Liver (tissue), 9 donors: ENCODE data around the gene DLX2. TPM values are rescaled to one million over a fixed set of nuclear protein-coding genes. Genes with fewer than 3 reads are reported as not detected.

Experiments used
- DNase-seq: peaks from one replicate; pipeline ENCODE4 v3.0.0-alpha.2; 2017; ENCODE audit warnings: low spot score
- H3K27ac ChIP-seq, 2 donors: one replicate each; pipeline ENCODE4 v1.7.0; 2013; ENCODE audit warnings: inconsistent platforms in 2 of 2, low read length in 2 of 2, control low read depth in 1 of 2, low read depth in 1 of 2, mild to moderate bottlenecking in 1 of 2
- H3K27me3 ChIP-seq, 4 donors: one replicate each; pipeline versions ENCODE4 v1.6.1 to v1.7.0; 2013; ENCODE audit warnings: low read length in 3 of 4, inconsistent platforms in 1 of 4, mild to moderate bottlenecking in 1 of 4, moderate library complexity in 1 of 4; ENCODE audit not compliant: control insufficient read depth in 4 of 4, insufficient read depth in 4 of 4
- H3K36me3 ChIP-seq, 4 donors: one replicate each; pipeline versions ENCODE4 v1.6.1 to v1.7.0; 2013; ENCODE audit warnings: low read length in 3 of 4, mild to moderate bottlenecking in 3 of 4, low read depth in 1 of 4, moderate library complexity in 1 of 4; ENCODE audit not compliant: control insufficient read depth in 4 of 4, insufficient read depth in 3 of 4
- H3K4me1 ChIP-seq, 4 donors: one replicate each; pipeline versions ENCODE4 v1.6.1 to v1.7.0; 2013; ENCODE audit warnings: low read length in 3 of 4, mild to moderate bottlenecking in 3 of 4, moderate library complexity in 1 of 4; ENCODE audit not compliant: control insufficient read depth in 4 of 4, insufficient read depth in 4 of 4
- H3K4me3 ChIP-seq, 3 donors: one replicate each; pipeline versions ENCODE4 v1.6.1 to v1.7.0; 2013; ENCODE audit warnings: low read length in 3 of 3, control low read depth in 1 of 3, low read depth in 1 of 3, mild to moderate bottlenecking in 1 of 3
- H3K9ac ChIP-seq, 2 donors: one replicate each; pipeline ENCODE4 v1.7.0; 2013; ENCODE audit warnings: low read length in 2 of 2, mild to moderate bottlenecking in 2 of 2, moderate library complexity in 2 of 2, control low read depth in 1 of 2, low read depth in 1 of 2
- H3K9me3 ChIP-seq, 4 donors: one replicate each; pipeline versions ENCODE4 v1.6.1 to v1.7.0; 2013; ENCODE audit warnings: low read length in 3 of 4; ENCODE audit not compliant: control insufficient read depth in 4 of 4
- ATF3 ChIP-seq: IDR thresholded peaks from 2 replicates; pipeline ENCODE4 v1.6.1; 2016; ENCODE audit warnings: antibody characterized with exemption
- FOXA2 ChIP-seq: IDR thresholded peaks from 2 replicates; pipeline ENCODE4 v1.6.1; 2016; ENCODE audit warnings: antibody characterized with exemption
- GABPA ChIP-seq, 2 donors: IDR thresholded peaks in 1 of 2; conservative IDR thresholded peaks in 1 of 2; 2 replicates each; pipeline ENCODE4 v1.6.1; 2016; ENCODE audit warnings: antibody characterized with exemption in 2 of 2, mild to moderate bottlenecking in 1 of 2, moderate library complexity in 1 of 2
- HNF4A ChIP-seq, 2 donors: conservative IDR thresholded peaks; 2 replicates each; pipeline ENCODE4 v1.6.1; 2016; ENCODE audit warnings: antibody characterized with exemption in 2 of 2, mild to moderate bottlenecking in 2 of 2
- HNF4G ChIP-seq: IDR thresholded peaks from 2 replicates; pipeline ENCODE4 v1.6.1; 2016; ENCODE audit warnings: antibody characterized with exemption
- JUND ChIP-seq, 2 donors: IDR thresholded peaks; 2 replicates each; pipeline ENCODE4 v1.6.1; 2016; ENCODE audit warnings: antibody characterized with exemption in 2 of 2
- NR2F2 ChIP-seq: IDR thresholded peaks from 2 replicates; pipeline ENCODE4 v1.6.1; 2016; ENCODE audit warnings: antibody characterized with exemption
- RAD21 ChIP-seq, 2 donors: IDR thresholded peaks; 2 replicates each; pipeline ENCODE4 v1.6.1; 2016; ENCODE audit warnings: antibody characterized with exemption in 2 of 2, mild to moderate bottlenecking in 2 of 2
- RXRA ChIP-seq, 2 donors: IDR thresholded peaks; 2 replicates each; pipeline ENCODE4 v1.6.1; 2017 to 2018; ENCODE audit warnings: antibody characterized with exemption in 2 of 2, mild to moderate bottlenecking in 1 of 2
- SP1 ChIP-seq: IDR thresholded peaks from 2 replicates; pipeline ENCODE4 v1.6.1; 2018; ENCODE audit warnings: antibody characterized with exemption, mild to moderate bottlenecking
- TAF1 ChIP-seq: conservative IDR thresholded peaks from 2 replicates; pipeline ENCODE4 v1.6.1; 2016; ENCODE audit warnings: antibody characterized with exemption, mild to moderate bottlenecking
- YY1 ChIP-seq: IDR thresholded peaks from 2 replicates; pipeline ENCODE4 v1.6.1; 2016; ENCODE audit warnings: antibody characterized with exemption, mild to moderate bottlenecking
- ZBTB33 ChIP-seq: IDR thresholded peaks from 2 replicates; pipeline ENCODE4 v1.6.1; 2016; ENCODE audit warnings: antibody characterized with exemption
- WGBS: extraction: QIAGEN DNeasy Blood & Tissue Kit; methylation state at CpG from one replicate; pipeline ENCODE4 v1.1.7; 2013; 5-methylcytosine and 5-hydroxymethylcytosine counted together
- polyA plus RNA-seq, 2 donors: library from polyadenylated mRNA; stranded (reverse) in 1 of 2; unstranded in 1 of 2; fragments of 200-250 nt in 1 of 2; fragments of >200 nt in 1 of 2; fragmentation: Nextera tagmentation in 1 of 2; extraction: Ambion mirVana in 1 of 2; gene quantifications; one replicate each; pipeline versions ENCODE4 v1.2.1 to v1.2.3, GENCODE V29; 2013 to 2015
- total RNA-seq, 2 donors: library from RNA; depleted of rRNA; stranded (reverse); fragments of >200 nt; gene quantifications; one replicate each; pipeline ENCODE4 v1.2.3, GENCODE V29; 2014
- donor health status: healthy.
- donor health status: healthy.
- donor health status: healthy.
- donor health status: healthy.
- donor health status: healthy.

Gene DLX2
- total and polyA plus RNA-seq, 4 donors, result not detected

GRCh38 chr2:172050479-172051125, 52.1 kb downstream of the DLX2 start:
- no peak for DNase-seq
- Histone ChIP-seq H3K4me3 (no peak overlapping the region), H3K36me3 (no peaks in the 10 kb centered on the region), H3K9me3 (no peaks in the 10 kb centered on the region), H3K27ac (no peak overlapping the region), H3K27me3 (no peaks in the 10 kb centered on the region), H3K9ac (no peak overlapping the region), H3K4me1 (peaks cover 0 to 23% (median 15%) of the 10 kb centered on the region in 4 donors)
- 97% methylated on average over 1 of the region's 1 CpG for WGBS
- TF ChIP-seq TAF1 (no peak), RAD21 (IDR thresholded peaks at IDR 0.05) (no peak), RXRA (IDR thresholded peaks at IDR 0.05) (no peak), ZBTB33 (no peak), YY1 (no peak), SP1 (no peak), JUND (IDR thresholded peaks at IDR 0.05) (no peak), ATF3 (no peak), NR2F2 (no peak), HNF4G (no peak), FOXA2 (no peak)

GRCh38 chr2:172049567-172050120, 53.1 kb downstream of the DLX2 start:
- Histone ChIP-seq H3K27ac (no peak overlapping the region), H3K36me3 (no peaks in the 10 kb centered on the region), H3K9me3 (no peaks in the 10 kb centered on the region), H3K4me1 (peaks cover 0 to 23% (median 15%) of the 10 kb centered on the region in 4 donors), H3K4me3 (no peak overlapping the region), H3K9ac (no peak overlapping the region), H3K27me3 (no peaks in the 10 kb centered on the region)
- DNase-seq, result no peak
- TF ChIP-seq HNF4A (conservative IDR thresholded peaks at IDR 0.05) (no peak), GABPA (IDR thresholded peaks at IDR 0.05 in 1 of 2, conservative IDR thresholded peaks at IDR 0.05 in 1 of 2) (no peak), ZBTB33 (no peak)
- WGBS, result 87% methylated on average over 2 of the region's 2 CpGs

Other genes starting within 250 kb of the DLX2 start
- 1 to 10 TPM; 3.4 to 4.4 TPM for gene SLC25A12, start 208.7 kb downstream of the DLX2 start, total RNA-seq
- under 1 TPM; 0.46 to 0.93 TPM for gene SLC25A12, start 208.7 kb downstream of the DLX2 start, polyA plus RNA-seq
- gene HAT1, start 180.4 kb downstream of the DLX2 start, total RNA-seq, result 10 to 100 TPM; 17.3 to 45.1 TPM
- 10 to 100 TPM; 11.8 to 15.2 TPM for gene HAT1, start 180.4 kb downstream of the DLX2 start, polyA plus RNA-seq
- 1 to 10 TPM; 3.9 to 7.1 TPM for gene METAP1D, start 102.9 kb downstream of the DLX2 start, total RNA-seq
- gene METAP1D, start 102.9 kb downstream of the DLX2 start, polyA plus RNA-seq, result 1 to 10 TPM; 3.3 to 5.0 TPM
- not detected for gene DLX1, start 17.4 kb downstream of the DLX2 start, total RNA-seq
- gene DLX1, start 17.4 kb downstream of the DLX2 start, polyA plus RNA-seq, result not detected